Measurements from ENCODE around the gene SNCG.
"Not testable (repeated sequence)": the region's sequence is repeated elsewhere in the genome, so short reads cannot be mapped to it uniquely, and the experiment has no call there.

The SNCG gene

GRCh38 chr10:86979977-86980448 lies 21.6 kb downstream of the SNCG start:
- no peak for DNase-seq

DNA sequence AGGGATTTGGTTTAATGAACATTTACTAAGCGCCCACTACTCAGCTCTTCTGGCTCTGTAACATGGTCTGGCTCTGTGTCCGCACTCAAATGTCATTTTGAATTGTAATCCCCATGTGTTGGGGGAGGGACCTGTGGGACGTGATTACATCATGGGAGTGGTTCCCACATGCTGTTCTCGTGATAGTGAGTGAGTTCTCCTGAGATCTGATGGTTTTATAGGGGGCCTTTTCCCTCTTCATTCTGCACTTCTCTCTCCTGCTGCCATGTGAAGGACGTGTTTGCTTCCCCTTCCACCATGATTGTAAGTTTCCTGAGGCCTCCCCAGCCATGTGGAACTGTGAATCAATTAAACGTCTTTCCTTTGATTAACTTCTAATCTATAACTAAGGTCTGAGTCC lies 22.6 kb downstream of the SNCG start:
- not testable (repeated sequence) for DNase-seq

DNA sequence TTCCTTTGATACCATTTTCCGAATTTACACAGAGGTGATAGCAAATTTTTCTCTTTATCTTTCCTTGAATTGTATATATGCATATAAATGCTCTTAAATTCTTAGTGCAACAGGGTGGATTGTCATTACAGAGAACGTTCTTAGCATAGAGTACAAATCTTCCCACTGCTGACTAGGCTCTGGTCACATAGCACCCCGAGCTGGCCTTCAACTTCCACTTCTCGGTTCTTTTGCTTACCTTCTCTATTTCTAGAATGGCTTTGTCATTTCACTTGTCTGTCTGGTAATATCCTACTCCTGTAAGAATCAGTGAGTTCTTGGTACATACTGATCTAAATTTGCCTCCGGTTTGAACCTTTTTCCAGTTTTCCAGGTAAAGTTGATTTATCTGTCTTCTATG lies 23.3 kb downstream of the SNCG start:
- no peak for DNase-seq

GRCh38 chr10:86984498-86984897 lies 26.1 kb downstream of the SNCG start:
- not testable (repeated sequence) for DNase-seq

- no peak for DNase-seq
Observed at GRCh38 chr10:86988520-86988919, 30.1 kb downstream of the SNCG start.

DNA sequence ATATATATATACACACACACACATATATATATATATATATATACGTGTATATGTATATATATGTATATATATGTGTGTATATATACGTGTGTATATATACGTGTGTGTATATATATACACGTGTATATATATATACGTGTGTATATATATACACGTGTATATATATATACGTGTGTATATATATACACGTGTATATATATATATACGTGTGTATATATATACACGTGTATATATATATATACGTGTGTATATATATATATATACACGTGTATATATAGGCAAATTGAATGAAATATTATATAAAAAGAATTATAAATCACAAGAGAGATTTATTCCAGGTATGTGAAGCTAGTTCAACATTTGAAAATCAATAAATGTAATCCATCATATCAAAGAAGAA lies 33.0 kb downstream of the SNCG start:
- not testable (repeated sequence) for DNase-seq

DNA sequence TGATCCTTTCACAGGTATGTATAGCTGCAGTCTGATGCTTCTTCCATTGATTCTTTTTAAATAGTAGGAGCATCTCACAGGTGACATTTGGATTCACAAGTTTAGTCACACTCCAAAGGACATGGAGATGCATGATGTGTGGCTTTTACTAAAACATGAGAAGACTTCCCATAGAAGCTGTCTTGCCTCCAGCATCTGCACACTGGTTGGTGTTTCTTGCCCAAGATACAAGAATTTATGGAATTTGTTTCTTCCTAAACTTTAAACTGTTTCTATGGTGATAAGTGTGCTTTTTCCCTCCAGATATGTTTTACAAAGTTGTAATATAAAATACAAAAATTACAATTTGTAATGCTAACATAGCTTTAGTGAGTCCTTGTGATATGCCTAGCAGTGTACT lies 34.1 kb downstream of the SNCG start:
- DNase-seq: no peak

DNA sequence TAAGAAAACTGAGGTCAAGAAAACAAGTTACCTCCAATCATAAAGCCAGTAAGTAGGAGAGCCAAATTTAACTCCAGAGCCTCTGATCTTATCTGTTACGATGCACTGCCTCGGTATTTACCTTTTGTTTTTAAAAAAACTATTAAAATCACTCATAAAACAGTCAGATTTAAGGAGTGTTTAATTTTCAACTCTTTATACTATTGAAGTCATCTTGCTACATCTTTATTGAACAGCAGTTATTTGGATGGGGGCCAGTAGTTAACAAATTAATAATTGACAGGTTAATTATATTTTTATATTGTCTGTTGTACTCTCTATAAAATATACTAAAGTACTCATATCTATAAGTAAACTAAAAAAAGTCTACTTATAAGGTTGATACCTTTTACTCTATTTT lies 34.5 kb downstream of the SNCG start:
- DNase-seq: no peak

- not testable (repeated sequence) for DNase-seq
Observed at GRCh38 chr10:86999802-87000403, 41.5 kb downstream of the SNCG start.

DNA sequence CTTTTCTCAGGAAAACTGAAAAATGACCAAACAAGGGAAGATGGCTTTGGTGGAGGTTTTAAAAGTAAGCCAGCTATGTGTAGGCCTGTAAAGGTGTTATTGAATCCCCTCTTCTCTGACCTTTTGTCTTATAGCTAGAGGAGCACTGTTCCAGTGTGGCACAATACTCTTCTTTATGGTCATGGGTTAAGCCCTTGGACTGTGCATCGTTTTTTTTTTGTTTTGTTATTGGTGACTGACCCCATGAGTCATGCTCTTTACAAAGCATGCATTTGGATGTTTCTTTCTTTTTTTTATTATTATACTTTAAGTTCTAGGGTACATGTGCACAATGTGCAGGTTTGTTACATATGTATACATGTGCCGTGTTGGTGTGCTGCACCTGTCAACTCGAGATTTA lies 42.1 kb downstream of the SNCG start:
- no peak for DNase-seq

- peak; percentile 19 for DNase-seq
Observed at GRCh38 chr10:87007124-87007523, 48.7 kb downstream of the SNCG start.

DNA sequence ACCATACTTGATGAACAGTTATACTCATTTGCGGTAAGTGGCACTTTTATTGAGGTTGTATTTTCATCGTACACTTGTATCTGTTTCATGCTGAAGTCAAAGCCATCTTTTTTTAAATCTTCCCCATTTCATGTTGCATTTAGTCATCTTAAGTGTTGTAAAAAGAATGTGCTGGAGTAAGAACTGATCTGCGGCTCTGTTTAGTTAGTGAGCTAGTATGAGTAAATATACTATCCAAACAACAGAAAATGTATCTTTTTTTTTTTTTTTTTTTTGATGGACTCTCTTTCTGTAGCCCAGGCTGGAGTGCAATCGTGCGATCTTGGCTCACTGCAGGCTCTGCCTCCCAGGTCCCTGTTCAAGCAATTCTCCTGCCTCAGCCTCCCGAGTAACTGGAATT lies 49.3 kb downstream of the SNCG start:
- DNase-seq: not testable (repeated sequence)

GRCh38 chr10:87008303-87008702 lies 49.9 kb downstream of the SNCG start:
- DNase-seq: not testable (repeated sequence)

DNA sequence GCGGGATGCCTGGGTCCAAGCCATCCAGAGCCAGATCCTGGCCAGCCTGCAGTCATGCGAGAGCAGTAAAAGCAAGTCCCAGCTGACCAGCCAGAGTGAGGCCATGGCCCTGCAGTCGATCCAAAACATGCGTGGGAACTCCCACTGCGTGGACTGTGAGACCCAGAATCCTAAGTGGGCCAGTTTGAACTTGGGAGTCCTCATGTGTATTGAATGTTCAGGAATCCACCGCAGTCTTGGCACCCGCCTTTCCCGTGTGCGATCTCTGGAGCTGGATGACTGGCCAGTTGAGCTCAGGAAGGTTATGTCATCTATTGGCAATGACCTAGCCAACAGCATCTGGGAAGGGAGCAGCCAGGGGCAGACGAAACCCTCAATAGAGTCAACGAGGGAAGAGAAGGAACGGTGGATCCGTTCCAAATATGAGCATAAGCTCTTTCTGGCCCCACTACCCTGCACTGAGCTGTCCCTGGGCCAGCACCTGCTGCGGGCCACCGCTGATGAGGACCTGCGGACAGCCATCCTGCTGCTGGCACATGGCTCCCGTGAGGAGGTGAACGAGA lies 50.8 kb downstream of the SNCG start:
- DNase-seq: not testable (repeated sequence)

Measured in fibroblast of skin of right biceps (primary cell).